SK-N-SH treated with all-trans-retinoic acid at 6 μM for 48 hours (cell line): Measurements from ENCODE around the gene CTNS.

ENCODE experiments used
- GLIS3 ChIP-seq: fragments of 250-450 bp; sonication (Bioruptor Pico); IDR thresholded peaks from 2 replicates; pipeline ENCODE4 v1.5.0; 2020; ENCODE audit warnings: mild to moderate bottlenecking, moderate library complexity
- PPARA ChIP-seq: fragments of 250-450 bp; sonication (Bioruptor Pico); IDR thresholded peaks from 2 replicates; pipeline ENCODE4 v1.5.0; 2020; ENCODE audit warnings: mild to moderate bottlenecking, borderline replicate concordance
- ZC3H10 ChIP-seq: fragments of 250-450 bp; sonication (Bioruptor Pico); IDR thresholded peaks from 2 replicates; pipeline ENCODE4 v1.5.1; 2021; ENCODE audit warnings: mild to moderate bottlenecking, moderate library complexity
- ZFP3 ChIP-seq: fragments of 250-450 bp; sonication (Bioruptor Pico); IDR thresholded peaks from 2 replicates; pipeline ENCODE4 v1.5.0; 2020; ENCODE audit warnings: mild to moderate bottlenecking, moderate library complexity
- ZFP30 ChIP-seq: fragments of 450-650 bp; formaldehyde crosslinking; IDR thresholded peaks from 2 replicates; pipeline ENCODE4 v1.5.0; 2022; ENCODE audit warnings: mild to moderate bottlenecking, moderate library complexity
- ZNF70 ChIP-seq: fragments of 450-650 bp; formaldehyde crosslinking; IDR thresholded peaks from 2 replicates; pipeline ENCODE4 v1.5.0; 2020; ENCODE audit warnings: mild to moderate bottlenecking, moderate library complexity
- TF ChIP-seq, protein P1 (sequence below): fragments of 250-450 bp; sonication (Bioruptor Pico); IDR thresholded peaks from 2 replicates; pipeline ENCODE4 v1.5.1; 2020; ENCODE audit warnings: low read depth, mild to moderate bottlenecking, moderate library complexity
- TF ChIP-seq, protein P2 (sequence below): fragments of 250-450 bp; sonication (Bioruptor Pico); IDR thresholded peaks from 2 replicates; pipeline ENCODE4 v1.8.0; 2020; ENCODE audit warnings: mild to moderate bottlenecking, moderate library complexity, borderline replicate concordance
- TF ChIP-seq, protein P3 (sequence below): fragments of 250-450 bp; sonication (Bioruptor Pico); IDR thresholded peaks from 2 replicates; pipeline ENCODE4 v1.5.0; 2020; ENCODE audit warnings: mild to moderate bottlenecking, moderate library complexity

DNA sequence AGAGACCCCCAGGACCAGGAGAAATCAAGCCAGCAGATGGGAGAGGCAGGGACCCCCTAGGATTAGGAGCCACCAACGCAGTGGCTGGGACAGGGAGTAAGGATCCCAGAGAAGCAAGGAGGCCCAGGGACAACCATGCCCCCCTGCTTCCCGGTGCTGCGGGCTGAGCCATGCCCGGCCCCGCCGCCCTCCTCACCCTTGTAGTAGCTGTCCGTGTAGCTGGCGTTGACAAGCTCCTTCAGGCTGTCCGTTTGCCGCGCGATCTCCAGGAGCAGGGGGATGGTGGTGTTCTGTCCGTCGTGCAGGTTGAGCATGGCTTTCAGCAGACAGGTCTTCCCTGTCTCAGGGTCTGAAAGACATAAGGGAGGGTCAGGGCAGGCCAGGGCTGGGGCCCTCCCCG lies 45.8 kb upstream of the CTNS start:
- TF ChIP-seq ZNF70 (CRISPR knock-in tag) = no peak
- no peak for TF ChIP-seq GLIS3
- TF ChIP-seq, protein P1, sequence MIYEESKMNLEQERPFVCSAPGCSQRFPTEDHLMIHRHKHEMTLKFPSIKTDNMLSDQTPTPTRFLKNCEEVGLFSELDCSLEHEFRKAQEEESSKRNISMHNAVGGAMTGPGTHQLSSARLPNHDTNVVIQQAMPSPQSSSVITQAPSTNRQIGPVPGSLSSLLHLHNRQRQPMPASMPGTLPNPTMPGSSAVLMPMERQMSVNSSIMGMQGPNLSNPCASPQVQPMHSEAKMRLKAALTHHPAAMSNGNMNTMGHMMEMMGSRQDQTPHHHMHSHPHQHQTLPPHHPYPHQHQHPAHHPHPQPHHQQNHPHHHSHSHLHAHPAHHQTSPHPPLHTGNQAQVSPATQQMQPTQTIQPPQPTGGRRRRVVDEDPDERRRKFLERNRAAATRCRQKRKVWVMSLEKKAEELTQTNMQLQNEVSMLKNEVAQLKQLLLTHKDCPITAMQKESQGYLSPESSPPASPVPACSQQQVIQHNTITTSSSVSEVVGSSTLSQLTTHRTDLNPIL (CRISPR knock-in tag) = no peak
- TF ChIP-seq, protein P2, sequence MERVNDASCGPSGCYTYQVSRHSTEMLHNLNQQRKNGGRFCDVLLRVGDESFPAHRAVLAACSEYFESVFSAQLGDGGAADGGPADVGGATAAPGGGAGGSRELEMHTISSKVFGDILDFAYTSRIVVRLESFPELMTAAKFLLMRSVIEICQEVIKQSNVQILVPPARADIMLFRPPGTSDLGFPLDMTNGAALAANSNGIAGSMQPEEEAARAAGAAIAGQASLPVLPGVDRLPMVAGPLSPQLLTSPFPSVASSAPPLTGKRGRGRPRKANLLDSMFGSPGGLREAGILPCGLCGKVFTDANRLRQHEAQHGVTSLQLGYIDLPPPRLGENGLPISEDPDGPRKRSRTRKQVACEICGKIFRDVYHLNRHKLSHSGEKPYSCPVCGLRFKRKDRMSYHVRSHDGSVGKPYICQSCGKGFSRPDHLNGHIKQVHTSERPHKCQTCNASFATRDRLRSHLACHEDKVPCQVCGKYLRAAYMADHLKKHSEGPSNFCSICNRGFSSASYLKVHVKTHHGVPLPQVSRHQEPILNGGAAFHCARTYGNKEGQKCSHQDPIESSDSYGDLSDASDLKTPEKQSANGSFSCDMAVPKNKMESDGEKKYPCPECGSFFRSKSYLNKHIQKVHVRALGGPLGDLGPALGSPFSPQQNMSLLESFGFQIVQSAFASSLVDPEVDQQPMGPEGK (CRISPR knock-in tag) = no peak
- no peak for TF ChIP-seq ZC3H10 (CRISPR knock-in tag)
- TF ChIP-seq ZFP30 (CRISPR knock-in tag) = no peak
- no peak for TF ChIP-seq PPARA
- TF ChIP-seq, protein P3, sequence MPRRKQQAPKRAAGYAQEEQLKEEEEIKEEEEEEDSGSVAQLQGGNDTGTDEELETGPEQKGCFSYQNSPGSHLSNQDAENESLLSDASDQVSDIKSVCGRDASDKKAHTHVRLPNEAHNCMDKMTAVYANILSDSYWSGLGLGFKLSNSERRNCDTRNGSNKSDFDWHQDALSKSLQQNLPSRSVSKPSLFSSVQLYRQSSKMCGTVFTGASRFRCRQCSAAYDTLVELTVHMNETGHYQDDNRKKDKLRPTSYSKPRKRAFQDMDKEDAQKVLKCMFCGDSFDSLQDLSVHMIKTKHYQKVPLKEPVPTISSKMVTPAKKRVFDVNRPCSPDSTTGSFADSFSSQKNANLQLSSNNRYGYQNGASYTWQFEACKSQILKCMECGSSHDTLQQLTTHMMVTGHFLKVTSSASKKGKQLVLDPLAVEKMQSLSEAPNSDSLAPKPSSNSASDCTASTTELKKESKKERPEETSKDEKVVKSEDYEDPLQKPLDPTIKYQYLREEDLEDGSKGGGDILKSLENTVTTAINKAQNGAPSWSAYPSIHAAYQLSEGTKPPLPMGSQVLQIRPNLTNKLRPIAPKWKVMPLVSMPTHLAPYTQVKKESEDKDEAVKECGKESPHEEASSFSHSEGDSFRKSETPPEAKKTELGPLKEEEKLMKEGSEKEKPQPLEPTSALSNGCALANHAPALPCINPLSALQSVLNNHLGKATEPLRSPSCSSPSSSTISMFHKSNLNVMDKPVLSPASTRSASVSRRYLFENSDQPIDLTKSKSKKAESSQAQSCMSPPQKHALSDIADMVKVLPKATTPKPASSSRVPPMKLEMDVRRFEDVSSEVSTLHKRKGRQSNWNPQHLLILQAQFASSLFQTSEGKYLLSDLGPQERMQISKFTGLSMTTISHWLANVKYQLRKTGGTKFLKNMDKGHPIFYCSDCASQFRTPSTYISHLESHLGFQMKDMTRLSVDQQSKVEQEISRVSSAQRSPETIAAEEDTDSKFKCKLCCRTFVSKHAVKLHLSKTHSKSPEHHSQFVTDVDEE (CRISPR knock-in tag) = no peak
- TF ChIP-seq ZFP3 = no peak
